ENCODE results near the gene STAT5B. TPM values are rescaled to one million over a fixed set of nuclear protein-coding genes. Genes with fewer than 3 reads are reported as not detected.
A peak's percentile ranks its signal among the peaks of the same experiment; 100 is the strongest.

Gene STAT5B
- total and polyA plus RNA-seq, 2 of the 13 experiments (the other 11 are each of a cell fraction or from before 2014, with no cell fraction given), result 21.0 to 42.8 TPM

GRCh38 chr17:42312285-42313130, 36.3 kb upstream of the STAT5B start (continued):
- TF ChIP-seq ZNF570 (CRISPR knock-in tag; IDR thresholded peaks at IDR 0.05; ENCODE audit: borderline replicate concordance), result no peak
- peak; percentile 92 for TF ChIP-seq MXD1 (CRISPR knock-in tag; IDR thresholded peaks at IDR 0.05)
- no peak for TF ChIP-seq NFIC (IDR thresholded peaks at IDR 0.05; ENCODE audit: low read length)
- TF ChIP-seq MXI1 (IDR thresholded peaks at IDR 0.05; ENCODE audit: borderline replicate concordance, low read depth, low read length), result peak; percentile 37; the same call in 1 of the 3 replicates
- TF ChIP-seq NFKB2 (CRISPR knock-in tag; IDR thresholded peaks at IDR 0.05; ENCODE audit: borderline replicate concordance), result peak; percentile 82; the same call in 1 of the 2 replicates
- peak; percentile 62 for TF ChIP-seq ZNF18 (CRISPR knock-in tag; IDR thresholded peaks at IDR 0.05; ENCODE audit: insufficient replicate concordance)
- no peak for TF ChIP-seq BRF2 (CRISPR knock-in tag; IDR thresholded peaks at IDR 0.05)
- TF ChIP-seq NBN (conservative IDR thresholded peaks at IDR 0.05), result no peak
- TF ChIP-seq ZNF451 (CRISPR knock-in tag; IDR thresholded peaks at IDR 0.05), result peak; percentile 62; the same call in 1 of the 2 replicates
- TF ChIP-seq RFX5 (IDR thresholded peaks at IDR 0.05; ENCODE audit: low read depth, low read length), result no peak
- TF ChIP-seq FOSL2 (CRISPR knock-in tag; IDR thresholded peaks at IDR 0.05), result peak; percentile 50; the same call in 1 of the 2 replicates
- TF ChIP-seq ZSCAN25 (CRISPR knock-in tag; IDR thresholded peaks at IDR 0.05), result peak; percentile 79; the same call in 1 of the 2 replicates
- no peak for TF ChIP-seq CREB1 (IDR thresholded peaks at IDR 0.05)
- no peak for TF ChIP-seq CREB1 (CRISPR knock-in tag; IDR thresholded peaks at IDR 0.05)
- no peak for TF ChIP-seq POLR2AphosphoS2 (IDR thresholded peaks at IDR 0.05; ENCODE audit: low read depth, low read length)
- no peak for TF ChIP-seq NCOA2 (CRISPR knock-in tag; IDR thresholded peaks at IDR 0.05)
- TF ChIP-seq MAZ (IDR thresholded peaks at IDR 0.05; ENCODE audit: borderline replicate concordance, low read depth, low read length), result peak; percentile 32; the same call in 1 of the 2 replicates
- peak; percentile 93 for TF ChIP-seq MAZ (CRISPR knock-in tag; IDR thresholded peaks at IDR 0.05; ENCODE audit: low read depth)
- no peak for TF ChIP-seq HNRNPH1 (optimal IDR thresholded peaks at IDR 0.05; ENCODE audit: low read depth, low read length)
- TF ChIP-seq BHLHE40 (IDR thresholded peaks at IDR 0.05; ENCODE audit: low read length), result 0 out of 2 replicates have a peak, but pooled peaks have one; percentile 69
- TF ChIP-seq ZNF343 (CRISPR knock-in tag; IDR thresholded peaks at IDR 0.05), result peak; percentile 72; the same call in 1 of the 2 replicates
- no peak; the same call in 1 of the 2 replicates for TF ChIP-seq MTERF4 (CRISPR knock-in tag; IDR thresholded peaks at IDR 0.05)
- no peak for TF ChIP-seq ZNF24 (IDR thresholded peaks at IDR 0.05)
- TF ChIP-seq TP53 (CRISPR knock-in tag; conservative IDR thresholded peaks at IDR 0.05), result no peak
- TF ChIP-seq ZFP62 (CRISPR knock-in tag; IDR thresholded peaks at IDR 0.05), result no peak
- no peak for TF ChIP-seq ZNF563 (CRISPR knock-in tag; IDR thresholded peaks at IDR 0.05)
- no peak for TF ChIP-seq ZNF841 (CRISPR knock-in tag; IDR thresholded peaks at IDR 0.05; ENCODE audit: borderline replicate concordance)
